Dedifferentiated amniotic fluid mesenchymal stem cell (primary cell): ENCODE data around the gene NINL.
"Not testable (repeated sequence)": the region's sequence is repeated elsewhere in the genome, so short reads cannot be mapped to it uniquely, and the experiment has no call there.

Experiments
- DNase-seq: peaks from one replicate; pipeline ENCODE4 v3.0.0-alpha.2; 2016; ENCODE audit errors: extremely low spot score

NINL gene

GRCh38 chr20:25552977-25553376 lies 32.4 kb downstream of the NINL start:
- DNase-seq, result no peak

- DNase-seq, result no peak
These were observed 33.7 kb downstream of the NINL start for GRCh38 chr20:25551413-25552215.

- not testable (repeated sequence) for DNase-seq
These were observed 34.5 kb downstream of the NINL start for GRCh38 chr20:25550645-25551337.

GRCh38 chr20:25549843-25550477 lies 35.4 kb downstream of the NINL start:
- DNase-seq, result peak; percentile 55

GRCh38 chr20:25549172-25549773 lies 36.1 kb downstream of the NINL start:
- no peak for DNase-seq

- DNase-seq, result no peak
These were observed 36.7 kb downstream of the NINL start for GRCh38 chr20:25548613-25549086.

GRCh38 chr20:25547999-25548398 lies 37.3 kb downstream of the NINL start:
- no peak for DNase-seq

- DNase-seq, result no peak
These were observed 38.3 kb downstream of the NINL start for GRCh38 chr20:25547063-25547462.

GRCh38 chr20:25546048-25546447 lies 39.3 kb downstream of the NINL start:
- no peak for DNase-seq

- no peak for DNase-seq
These were observed 40.2 kb downstream of the NINL start for GRCh38 chr20:25545171-25545570.

- no peak for DNase-seq
These were observed 40.6 kb downstream of the NINL start for GRCh38 chr20:25544734-25545133.

- DNase-seq, result no peak
These were observed 41.0 kb downstream of the NINL start for GRCh38 chr20:25544311-25544710.

- DNase-seq, result no peak
These were observed 42.3 kb downstream of the NINL start for GRCh38 chr20:25543068-25543467.

- no peak for DNase-seq
These were observed 43.7 kb downstream of the NINL start for GRCh38 chr20:25541676-25542075.

- DNase-seq, result peak; percentile 48
These were observed 45.3 kb downstream of the NINL start for GRCh38 chr20:25539742-25540672.

GRCh38 chr20:25538838-25539665 lies 46.3 kb downstream of the NINL start:
- DNase-seq, result no peak

- no peak for DNase-seq
These were observed 47.4 kb downstream of the NINL start for GRCh38 chr20:25537890-25538289.

GRCh38 chr20:25535762-25536161 lies 49.6 kb downstream of the NINL start:
- no peak for DNase-seq

- DNase-seq, result no peak
These were observed 50.5 kb downstream of the NINL start for GRCh38 chr20:25534845-25535244.
